Smooth muscle cell (in vitro differentiated cells): Measurements from ENCODE around the gene TNIP3. TPM values are rescaled to one million over a fixed set of nuclear protein-coding genes. Genes with fewer than 3 reads are reported as not detected.

Source experiments
- DNase-seq: peaks from one replicate; lab custom pipeline; 2025; ENCODE audit not compliant: unreplicated experiment; lab: John Stamatoyannopoulos, UW
- H2AFZ ChIP-seq: fragments of 200-600 bp; sonication (generic); 2 replicates; pipeline ENCODE4 v1.6.0; 2016; ENCODE audit warnings: antibody characterized with exemption, low read depth, mild to moderate bottlenecking
- H3F3A ChIP-seq: fragments of 200-600 bp; sonication (generic); 2 replicates; pipeline ENCODE4 v1.6.0; 2017; ENCODE audit warnings: antibody characterized with exemption, low read depth
- H3K27ac ChIP-seq: fragments of 200-600 bp; sonication (generic); 2 replicates; pipeline ENCODE4 v1.5.1; 2016; ENCODE audit warnings: low read depth, mild to moderate bottlenecking
- H3K27me3 ChIP-seq: fragments of 200-600 bp; sonication (generic); 2 replicates; pipeline ENCODE4 v1.6.1; 2016; ENCODE audit warnings: low read depth, mild to moderate bottlenecking
- H3K36me3 ChIP-seq: fragments of 200-600 bp; sonication (generic); 2 replicates; pipeline ENCODE4 v1.5.1; 2016; ENCODE audit warnings: low read depth
- H3K4me1 ChIP-seq: fragments of 200-600 bp; sonication (generic); 2 replicates; pipeline ENCODE4 v1.5.1; 2016; ENCODE audit warnings: low read depth
- H3K4me2 ChIP-seq: fragments of 200-600 bp; sonication (generic); 2 replicates; pipeline ENCODE4 v1.6.0; 2016; ENCODE audit warnings: mild to moderate bottlenecking
- H3K4me3 ChIP-seq: fragments of 200-600 bp; sonication (generic); 2 replicates; pipeline ENCODE4 v1.5.1; 2016; ENCODE audit warnings: mild to moderate bottlenecking
- H3K79me2 ChIP-seq: fragments of 200-600 bp; sonication (generic); 2 replicates; pipeline ENCODE4 v1.6.0; 2016; ENCODE audit warnings: low read depth, mild to moderate bottlenecking
- H3K9ac ChIP-seq: fragments of 200-600 bp; sonication (generic); 2 replicates; pipeline ENCODE4 v1.6.0; 2016; ENCODE audit warnings: low read depth
- H3K9me3 ChIP-seq: fragments of 200-600 bp; sonication (generic); replicated peaks from 2 replicates; pipeline ENCODE4 v1.5.1; 2016; ENCODE audit warnings: low read depth
- H4K20me1 ChIP-seq: fragments of 200-600 bp; sonication (generic); 2 replicates; pipeline ENCODE4 v1.6.0; 2016; ENCODE audit warnings: low read depth
- WGBS: methylation state at CpG from one replicate; pipeline ENCODE4 v1.1.7; 2016; ENCODE audit warnings: low lambda C conversion rate; 5-methylcytosine and 5-hydroxymethylcytosine counted together
- polyA plus RNA-seq: library from polyadenylated mRNA; unstranded; fragments of >200 nt; fragmentation: Nextera tagmentation; extraction: Ambion mirVana; gene quantifications from 2 replicates; pipeline ENCODE4 v1.2.1, GENCODE V29; 2016
- total RNA-seq: library from RNA; depleted of rRNA; stranded (reverse); fragments of >200 nt; gene quantifications from 2 replicates; pipeline ENCODE4 v1.2.3, GENCODE V29; 2014
- TF ChIP-seq, protein P1 (sequence below): fragments of 200-600 bp; sonication (generic); IDR thresholded peaks from 2 replicates; pipeline ENCODE4 v1.5.1; 2017; ENCODE audit warnings: borderline replicate concordance, mild to moderate bottlenecking, antibody characterized with exemption; ENCODE audit not compliant: insufficient read depth, poor library complexity, severe bottlenecking

The TNIP3 gene
- total and polyA plus RNA-seq, 2 experiments from 2014 or later = 0.33 to 3.2 TPM

DNA sequence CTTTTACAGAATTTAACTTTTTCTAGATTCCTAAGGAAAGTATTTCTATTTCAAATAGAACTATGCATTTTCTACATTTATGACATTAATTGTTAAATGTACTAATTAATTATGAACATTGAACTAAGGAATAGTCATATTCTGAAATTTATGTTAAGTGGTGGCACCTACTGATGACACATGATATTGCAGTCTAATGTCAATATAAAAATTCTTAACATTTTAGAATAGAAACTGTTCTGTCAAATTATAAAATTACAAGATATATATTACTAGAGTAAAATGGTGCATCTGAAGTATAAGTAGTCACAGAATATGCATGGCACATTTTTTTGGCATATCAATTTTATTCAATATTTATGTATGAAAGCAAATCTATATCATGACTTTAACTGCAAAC is 51.6 kb downstream of the TNIP3 start:
- H2AFZ ChIP-seq = no peak overlapping the region
- no peak overlapping the region for H3K27ac ChIP-seq
- H3F3A ChIP-seq = no peaks in the 10 kb centered on the region
- H3K27me3 ChIP-seq = peaks cover 7% of the 10 kb centered on the region
- TF ChIP-seq, protein P1, sequence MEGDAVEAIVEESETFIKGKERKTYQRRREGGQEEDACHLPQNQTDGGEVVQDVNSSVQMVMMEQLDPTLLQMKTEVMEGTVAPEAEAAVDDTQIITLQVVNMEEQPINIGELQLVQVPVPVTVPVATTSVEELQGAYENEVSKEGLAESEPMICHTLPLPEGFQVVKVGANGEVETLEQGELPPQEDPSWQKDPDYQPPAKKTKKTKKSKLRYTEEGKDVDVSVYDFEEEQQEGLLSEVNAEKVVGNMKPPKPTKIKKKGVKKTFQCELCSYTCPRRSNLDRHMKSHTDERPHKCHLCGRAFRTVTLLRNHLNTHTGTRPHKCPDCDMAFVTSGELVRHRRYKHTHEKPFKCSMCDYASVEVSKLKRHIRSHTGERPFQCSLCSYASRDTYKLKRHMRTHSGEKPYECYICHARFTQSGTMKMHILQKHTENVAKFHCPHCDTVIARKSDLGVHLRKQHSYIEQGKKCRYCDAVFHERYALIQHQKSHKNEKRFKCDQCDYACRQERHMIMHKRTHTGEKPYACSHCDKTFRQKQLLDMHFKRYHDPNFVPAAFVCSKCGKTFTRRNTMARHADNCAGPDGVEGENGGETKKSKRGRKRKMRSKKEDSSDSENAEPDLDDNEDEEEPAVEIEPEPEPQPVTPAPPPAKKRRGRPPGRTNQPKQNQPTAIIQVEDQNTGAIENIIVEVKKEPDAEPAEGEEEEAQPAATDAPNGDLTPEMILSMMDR = peak; percentile 50
- H3K36me3 ChIP-seq = no peaks in the 10 kb centered on the region
- DNase-seq = no peak
- no peaks in the 10 kb centered on the region for H4K20me1 ChIP-seq
- H3K9ac ChIP-seq = no peak overlapping the region
- no peaks in the 10 kb centered on the region for H3K4me1 ChIP-seq
- H3K9me3 ChIP-seq = no peaks in the 10 kb centered on the region
- H3K4me2 ChIP-seq = no peak overlapping the region
- no peak overlapping the region for H3K4me3 ChIP-seq
- H3K79me2 ChIP-seq = no peaks in the 10 kb centered on the region

DNA sequence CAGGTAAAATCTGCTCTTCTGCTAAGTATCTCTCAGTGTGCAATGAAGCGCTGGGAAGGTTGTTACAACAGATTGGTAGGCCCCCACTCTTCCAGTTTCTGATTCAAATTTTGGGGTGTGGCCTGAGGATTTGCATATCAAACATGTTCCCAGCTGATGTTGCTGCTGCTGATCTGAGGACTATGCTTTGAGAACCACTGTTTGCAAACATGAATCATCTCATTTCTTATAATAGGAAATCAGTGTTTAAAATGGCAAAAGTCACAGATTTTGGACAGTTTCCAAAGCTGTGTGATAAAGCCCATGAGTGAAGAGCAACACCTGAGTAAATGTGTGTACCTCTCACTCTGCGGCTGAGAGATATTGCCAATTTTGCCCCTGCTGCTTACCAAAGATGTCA is 55.6 kb downstream of the TNIP3 start:
- no peak overlapping the region for H2AFZ ChIP-seq
- H3K79me2 ChIP-seq = no peaks in the 10 kb centered on the region
- 96% methylated on average over 2 of the region's 2 CpGs for WGBS
- no peak overlapping the region for H3K4me3 ChIP-seq
- no peaks in the 10 kb centered on the region for H3K9me3 ChIP-seq
- H3K9ac ChIP-seq = no peak overlapping the region
- no peaks in the 10 kb centered on the region for H4K20me1 ChIP-seq
- H3K27me3 ChIP-seq = peaks cover 14% of the 10 kb centered on the region
- TF ChIP-seq, protein P1 = no peak
- no peak overlapping the region for H3K27ac ChIP-seq
- no peak for DNase-seq
- H3K4me2 ChIP-seq = no peak overlapping the region
- H3F3A ChIP-seq = no peaks in the 10 kb centered on the region
- H3K4me1 ChIP-seq = no peaks in the 10 kb centered on the region
- H3K36me3 ChIP-seq = no peaks in the 10 kb centered on the region

DNA sequence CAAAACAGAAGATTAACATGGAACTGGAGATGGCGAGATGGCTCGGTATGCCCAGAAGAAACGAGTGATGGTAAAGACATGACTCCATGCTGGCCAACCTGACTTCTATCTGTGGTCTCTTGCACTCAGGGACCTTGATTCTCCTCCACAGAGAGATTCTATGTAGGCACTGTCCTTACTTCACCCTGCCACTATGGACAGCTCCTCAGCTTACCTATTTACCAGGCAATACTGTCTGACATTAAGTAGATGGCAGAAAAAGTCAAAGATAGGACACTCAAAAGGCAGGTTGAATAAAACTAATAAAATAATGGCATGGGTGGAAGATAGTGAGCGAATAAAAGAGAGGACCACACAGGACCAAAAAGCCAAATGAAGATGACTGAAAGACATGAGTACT is 56.6 kb downstream of the TNIP3 start:
- H3K27me3 ChIP-seq = peaks cover 14% of the 10 kb centered on the region
- TF ChIP-seq, protein P1 = no peak
- H4K20me1 ChIP-seq = no peaks in the 10 kb centered on the region
- no peaks in the 10 kb centered on the region for H3F3A ChIP-seq
- H3K4me1 ChIP-seq = no peaks in the 10 kb centered on the region
- WGBS = 88% methylated on average over 4 of the region's 4 CpGs
- no peaks in the 10 kb centered on the region for H3K79me2 ChIP-seq
- H3K27ac ChIP-seq = no peak overlapping the region
- no peak overlapping the region for H3K4me2 ChIP-seq
- no peaks in the 10 kb centered on the region for H3K36me3 ChIP-seq
- no peak for DNase-seq
- no peak overlapping the region for H2AFZ ChIP-seq
- H3K9ac ChIP-seq = no peak overlapping the region
- no peak overlapping the region for H3K4me3 ChIP-seq
- H3K9me3 ChIP-seq = no peaks in the 10 kb centered on the region

DNA sequence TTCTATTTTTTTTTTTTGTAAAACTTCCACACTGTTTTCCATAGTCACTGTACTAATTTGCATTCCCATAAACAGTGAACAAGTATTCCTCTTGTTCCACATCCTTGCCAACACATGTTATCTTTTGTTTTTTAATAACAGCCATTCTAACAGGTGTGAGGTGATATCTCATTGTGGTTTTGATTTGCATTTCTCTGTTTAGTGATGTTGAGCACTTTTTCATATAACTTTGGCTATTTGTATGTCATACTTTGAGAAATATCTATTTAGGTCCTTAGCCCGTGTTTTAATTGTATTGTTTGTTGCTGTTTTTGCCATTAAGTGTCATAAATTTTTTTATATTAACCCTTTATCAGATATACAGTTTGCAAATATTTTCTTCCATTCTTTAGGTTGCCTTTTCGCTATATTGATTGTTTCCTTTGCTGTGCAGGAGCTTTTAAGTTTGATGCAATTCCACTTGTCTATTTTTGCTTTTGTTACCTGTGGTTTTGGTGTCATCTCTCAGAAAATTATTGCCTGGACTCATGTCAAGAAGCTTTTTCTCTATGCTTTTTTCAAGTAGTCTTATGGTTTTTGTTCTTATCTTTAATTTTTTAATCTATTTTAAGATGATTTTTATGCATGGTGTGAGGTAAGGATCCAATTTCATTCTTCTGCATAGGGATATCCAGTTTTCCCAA is 63.9 kb downstream of the TNIP3 start:
- H3K27me3 ChIP-seq = peaks cover 8% of the 10 kb centered on the region
- no peaks in the 10 kb centered on the region for H3K79me2 ChIP-seq
- no peaks in the 10 kb centered on the region for H3K9me3 ChIP-seq
- H3F3A ChIP-seq = no peaks in the 10 kb centered on the region
- no peaks in the 10 kb centered on the region for H3K4me1 ChIP-seq
- H2AFZ ChIP-seq = no peak overlapping the region
- no peak overlapping the region for H3K9ac ChIP-seq
- 75% methylated on average over 2 of the region's 2 CpGs for WGBS
- DNase-seq = no peak
- TF ChIP-seq, protein P1 = no peak
- no peak overlapping the region for H3K27ac ChIP-seq
- H3K4me2 ChIP-seq = no peak overlapping the region
- H4K20me1 ChIP-seq = no peaks in the 10 kb centered on the region
- H3K4me3 ChIP-seq = no peak overlapping the region
- H3K36me3 ChIP-seq = no peaks in the 10 kb centered on the region
